ENCODE measurements around the gene PIP5K1B. TPM values are rescaled to one million over a fixed set of nuclear protein-coding genes. Genes with fewer than 3 reads are reported as not detected.
A peak's percentile ranks its signal among the peaks of the same experiment; 100 is the strongest.

Gene PIP5K1B
- total and polyA plus RNA-seq, 2 experiments from 2014 or later = 1.3 to 2.8 TPM

DNA sequence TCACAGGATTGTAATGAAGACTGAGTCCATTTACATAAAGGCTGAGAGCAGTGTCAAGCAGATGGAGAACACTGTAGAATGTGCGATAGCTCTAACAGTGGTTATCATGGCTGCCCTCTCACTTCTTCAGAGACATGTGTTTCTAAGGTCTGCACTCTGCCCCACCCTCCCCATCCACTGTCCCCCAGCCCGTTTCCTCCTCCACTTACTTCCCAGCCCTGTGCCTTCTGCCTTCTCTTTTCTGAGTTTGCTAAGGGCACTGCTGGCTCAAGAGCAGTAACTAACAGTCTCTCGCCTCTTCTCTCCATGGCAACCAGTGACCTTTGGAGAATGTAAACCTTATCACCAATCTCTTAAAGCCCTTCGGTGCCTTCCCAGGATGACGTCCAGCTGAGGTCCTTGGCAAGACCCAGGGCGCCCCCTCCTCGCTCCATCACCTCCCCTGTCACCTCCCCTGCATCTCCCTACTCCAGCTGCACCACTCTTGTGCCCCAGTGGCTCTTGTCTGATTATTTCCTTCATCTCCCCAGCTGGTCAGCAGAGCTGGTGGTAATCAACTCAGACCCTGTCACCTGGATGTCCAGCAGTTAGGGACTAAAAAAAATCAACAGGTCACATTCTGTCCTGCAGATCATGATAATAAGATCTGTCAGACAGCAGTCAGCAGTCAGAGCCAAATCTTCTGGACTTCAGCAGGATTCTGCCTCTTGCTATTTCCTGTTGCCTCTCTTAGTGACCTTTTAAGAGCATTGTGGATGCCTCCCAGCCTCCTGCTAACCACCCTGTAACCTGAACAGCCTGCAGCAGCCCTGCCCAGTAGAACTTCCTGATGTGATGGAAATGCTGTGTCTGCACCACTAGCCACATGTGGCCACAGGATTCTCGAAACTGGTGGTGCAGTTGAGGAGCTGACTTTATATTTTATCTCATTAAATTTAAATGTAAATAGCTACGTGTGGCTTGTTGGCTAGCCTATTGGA lies 339.5 kb downstream of the PIP5K1B start:
- peaks cover 12% of the 10 kb centered on the region for H3K27me3 Mint-ChIP-seq (ENCODE audit: insufficient read depth, low read depth, poor library complexity)
- H2AFZ ChIP-seq = no peak overlapping the region
- H3K4me2 ChIP-seq = peak overlapping the region; percentile 73
- H3K9me2 ChIP-seq (ENCODE audit: insufficient read depth) = no peaks in the 10 kb centered on the region
- H3K4me1 Mint-ChIP-seq = peaks cover 36% of the 10 kb centered on the region
- H3K27ac Mint-ChIP-seq = peak overlapping the region; percentile 24
- DNase-seq (ENCODE audit: low spot score) (peak; percentile 50), ATAC-seq (peak; percentile 65)
- peaks cover 5% of the 10 kb centered on the region; the same call in 1 of the 2 replicates for H3F3A ChIP-seq (replicated peaks; ENCODE audit: low read depth)
- H3K27ac ChIP-seq (ENCODE audit: low read depth) = peak overlapping the region; percentile 62; the same call in 1 of the 2 replicates
- peaks cover 8% of the 10 kb centered on the region for H4K20me1 ChIP-seq (replicated peaks; ENCODE audit: insufficient read depth)
- peaks cover 40% of the 10 kb centered on the region for H3K4me1 ChIP-seq (ENCODE audit: insufficient read depth)
- H3K4me3 ChIP-seq = no peak overlapping the region
- no peak overlapping the region; the same call in 2 of the 3 replicates for H3K4me3 Mint-ChIP-seq
- no peaks in the 10 kb centered on the region; the same call in none of the 2 replicates for H3K36me3 ChIP-seq (ENCODE audit: insufficient read depth)
- H3K36me3 Mint-ChIP-seq (ENCODE audit: low read depth) = peaks cover 33% of the 10 kb centered on the region
- no peak for TF ChIP-seq STAT1 (IDR thresholded peaks at IDR 0.05; ENCODE audit: unreplicated experiment)
- no peak for TF ChIP-seq CREB1 (CRISPR knock-in tag; IDR thresholded peaks at IDR 0.05; ENCODE audit: low read depth)
- TF ChIP-seq, protein P1, sequence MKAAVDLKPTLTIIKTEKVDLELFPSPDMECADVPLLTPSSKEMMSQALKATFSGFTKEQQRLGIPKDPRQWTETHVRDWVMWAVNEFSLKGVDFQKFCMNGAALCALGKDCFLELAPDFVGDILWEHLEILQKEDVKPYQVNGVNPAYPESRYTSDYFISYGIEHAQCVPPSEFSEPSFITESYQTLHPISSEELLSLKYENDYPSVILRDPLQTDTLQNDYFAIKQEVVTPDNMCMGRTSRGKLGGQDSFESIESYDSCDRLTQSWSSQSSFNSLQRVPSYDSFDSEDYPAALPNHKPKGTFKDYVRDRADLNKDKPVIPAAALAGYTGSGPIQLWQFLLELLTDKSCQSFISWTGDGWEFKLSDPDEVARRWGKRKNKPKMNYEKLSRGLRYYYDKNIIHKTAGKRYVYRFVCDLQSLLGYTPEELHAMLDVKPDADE (IDR thresholded peaks at IDR 0.05) = no peak
- TF ChIP-seq ZNF114 (CRISPR knock-in tag; IDR thresholded peaks at IDR 0.05) = no peak
- TF ChIP-seq, protein P2, sequence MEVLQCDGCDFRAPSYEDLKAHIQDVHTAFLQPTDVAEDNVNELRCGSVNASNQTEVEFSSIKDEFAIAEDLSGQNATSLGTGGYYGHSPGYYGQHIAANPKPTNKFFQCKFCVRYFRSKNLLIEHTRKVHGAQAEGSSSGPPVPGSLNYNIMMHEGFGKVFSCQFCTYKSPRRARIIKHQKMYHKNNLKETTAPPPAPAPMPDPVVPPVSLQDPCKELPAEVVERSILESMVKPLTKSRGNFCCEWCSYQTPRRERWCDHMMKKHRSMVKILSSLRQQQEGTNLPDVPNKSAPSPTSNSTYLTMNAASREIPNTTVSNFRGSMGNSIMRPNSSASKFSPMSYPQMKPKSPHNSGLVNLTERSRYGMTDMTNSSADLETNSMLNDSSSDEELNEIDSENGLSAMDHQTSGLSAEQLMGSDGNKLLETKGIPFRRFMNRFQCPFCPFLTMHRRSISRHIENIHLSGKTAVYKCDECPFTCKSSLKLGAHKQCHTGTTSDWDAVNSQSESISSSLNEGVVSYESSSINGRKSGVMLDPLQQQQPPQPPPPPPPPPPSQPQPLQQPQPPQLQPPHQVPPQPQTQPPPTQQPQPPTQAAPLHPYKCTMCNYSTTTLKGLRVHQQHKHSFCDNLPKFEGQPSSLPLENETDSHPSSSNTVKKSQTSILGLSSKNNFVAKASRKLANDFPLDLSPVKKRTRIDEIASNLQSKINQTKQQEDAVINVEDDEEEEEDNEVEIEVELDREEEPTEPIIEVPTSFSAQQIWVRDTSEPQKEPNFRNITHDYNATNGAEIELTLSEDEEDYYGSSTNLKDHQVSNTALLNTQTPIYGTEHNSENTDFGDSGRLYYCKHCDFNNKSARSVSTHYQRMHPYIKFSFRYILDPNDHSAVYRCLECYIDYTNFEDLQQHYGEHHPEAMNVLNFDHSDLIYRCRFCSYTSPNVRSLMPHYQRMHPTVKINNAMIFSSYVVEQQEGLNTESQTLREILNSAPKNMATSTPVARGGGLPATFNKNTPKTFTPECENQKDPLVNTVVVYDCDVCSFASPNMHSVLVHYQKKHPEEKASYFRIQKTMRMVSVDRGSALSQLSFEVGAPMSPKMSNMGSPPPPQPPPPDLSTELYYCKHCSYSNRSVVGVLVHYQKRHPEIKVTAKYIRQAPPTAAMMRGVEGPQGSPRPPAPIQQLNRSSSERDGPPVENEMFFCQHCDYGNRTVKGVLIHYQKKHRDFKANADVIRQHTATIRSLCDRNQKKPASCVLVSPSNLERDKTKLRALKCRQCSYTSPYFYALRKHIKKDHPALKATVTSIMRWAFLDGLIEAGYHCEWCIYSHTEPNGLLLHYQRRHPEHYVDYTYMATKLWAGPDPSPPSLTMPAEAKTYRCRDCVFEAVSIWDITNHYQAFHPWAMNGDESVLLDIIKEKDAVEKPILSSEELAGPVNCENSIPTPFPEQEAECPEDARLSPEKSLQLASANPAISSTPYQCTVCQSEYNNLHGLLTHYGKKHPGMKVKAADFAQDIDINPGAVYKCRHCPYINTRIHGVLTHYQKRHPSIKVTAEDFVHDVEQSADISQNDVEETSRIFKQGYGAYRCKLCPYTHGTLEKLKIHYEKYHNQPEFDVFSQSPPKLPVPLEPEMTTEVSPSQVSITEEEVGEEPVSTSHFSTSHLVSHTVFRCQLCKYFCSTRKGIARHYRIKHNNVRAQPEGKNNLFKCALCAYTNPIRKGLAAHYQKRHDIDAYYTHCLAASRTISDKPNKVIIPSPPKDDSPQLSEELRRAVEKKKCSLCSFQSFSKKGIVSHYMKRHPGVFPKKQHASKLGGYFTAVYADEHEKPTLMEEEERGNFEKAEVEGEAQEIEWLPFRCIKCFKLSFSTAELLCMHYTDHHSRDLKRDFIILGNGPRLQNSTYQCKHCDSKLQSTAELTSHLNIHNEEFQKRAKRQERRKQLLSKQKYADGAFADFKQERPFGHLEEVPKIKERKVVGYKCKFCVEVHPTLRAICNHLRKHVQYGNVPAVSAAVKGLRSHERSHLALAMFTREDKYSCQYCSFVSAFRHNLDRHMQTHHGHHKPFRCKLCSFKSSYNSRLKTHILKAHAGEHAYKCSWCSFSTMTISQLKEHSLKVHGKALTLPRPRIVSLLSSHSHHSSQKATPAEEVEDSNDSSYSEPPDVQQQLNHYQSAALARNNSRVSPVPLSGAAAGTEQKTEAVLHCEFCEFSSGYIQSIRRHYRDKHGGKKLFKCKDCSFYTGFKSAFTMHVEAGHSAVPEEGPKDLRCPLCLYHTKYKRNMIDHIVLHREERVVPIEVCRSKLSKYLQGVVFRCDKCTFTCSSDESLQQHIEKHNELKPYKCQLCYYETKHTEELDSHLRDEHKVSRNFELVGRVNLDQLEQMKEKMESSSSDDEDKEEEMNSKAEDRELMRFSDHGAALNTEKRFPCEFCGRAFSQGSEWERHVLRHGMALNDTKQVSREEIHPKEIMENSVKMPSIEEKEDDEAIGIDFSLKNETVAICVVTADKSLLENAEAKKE (CRISPR knock-in tag; IDR thresholded peaks at IDR 0.05) = no peak
- no peak for TF ChIP-seq EZH2phosphoT487 (IDR thresholded peaks at IDR 0.05; ENCODE audit: unreplicated experiment)
- no peak for TF ChIP-seq EZH2 (IDR thresholded peaks at IDR 0.05; ENCODE audit: low read depth, unreplicated experiment)
- no peak for TF ChIP-seq NANOG (IDR thresholded peaks at IDR 0.05; ENCODE audit: borderline replicate concordance)
- TF ChIP-seq JUNB (IDR thresholded peaks at IDR 0.05; ENCODE audit: unreplicated experiment) = no peak
- TF ChIP-seq ZNF331 (CRISPR knock-in tag; IDR thresholded peaks at IDR 0.05; ENCODE audit: low read depth) = no peak
- TF ChIP-seq, protein P3, sequence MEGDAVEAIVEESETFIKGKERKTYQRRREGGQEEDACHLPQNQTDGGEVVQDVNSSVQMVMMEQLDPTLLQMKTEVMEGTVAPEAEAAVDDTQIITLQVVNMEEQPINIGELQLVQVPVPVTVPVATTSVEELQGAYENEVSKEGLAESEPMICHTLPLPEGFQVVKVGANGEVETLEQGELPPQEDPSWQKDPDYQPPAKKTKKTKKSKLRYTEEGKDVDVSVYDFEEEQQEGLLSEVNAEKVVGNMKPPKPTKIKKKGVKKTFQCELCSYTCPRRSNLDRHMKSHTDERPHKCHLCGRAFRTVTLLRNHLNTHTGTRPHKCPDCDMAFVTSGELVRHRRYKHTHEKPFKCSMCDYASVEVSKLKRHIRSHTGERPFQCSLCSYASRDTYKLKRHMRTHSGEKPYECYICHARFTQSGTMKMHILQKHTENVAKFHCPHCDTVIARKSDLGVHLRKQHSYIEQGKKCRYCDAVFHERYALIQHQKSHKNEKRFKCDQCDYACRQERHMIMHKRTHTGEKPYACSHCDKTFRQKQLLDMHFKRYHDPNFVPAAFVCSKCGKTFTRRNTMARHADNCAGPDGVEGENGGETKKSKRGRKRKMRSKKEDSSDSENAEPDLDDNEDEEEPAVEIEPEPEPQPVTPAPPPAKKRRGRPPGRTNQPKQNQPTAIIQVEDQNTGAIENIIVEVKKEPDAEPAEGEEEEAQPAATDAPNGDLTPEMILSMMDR (conservative IDR thresholded peaks at IDR 0.05; ENCODE audit: low read depth in 2 of 2) = no peak
- no peak for TF ChIP-seq POLR2AphosphoS5 (IDR thresholded peaks at IDR 0.05; ENCODE audit: low read depth)
- no peaks in the 10 kb centered on the region for H3K27me3 ChIP-seq (ENCODE audit: insufficient read depth)
- H3K9me3 Mint-ChIP-seq = no peaks in the 10 kb centered on the region
- peaks cover 63% of the 10 kb centered on the region for H3K79me2 ChIP-seq (replicated peaks; ENCODE audit: insufficient read depth)

All from GM23338 (cell line).